Mesodermal cell (in vitro differentiated cells): ENCODE measurements around the gene TECPR2.

Source experiments
- H3K27ac ChIP-seq: 2 replicates; pipeline ENCODE4 v1.7.0; 2013; ENCODE audit warnings: mild to moderate bottlenecking, low read depth, low read length, moderate library complexity; ENCODE audit not compliant: severe bottlenecking
- H3K36me3 ChIP-seq: 2 replicates; pipeline ENCODE4 v1.7.1; 2013; ENCODE audit warnings: mild to moderate bottlenecking, low read length, moderate library complexity; ENCODE audit not compliant: control insufficient read depth, insufficient read depth
- H3K4me1 ChIP-seq: one replicate; pipeline ENCODE4 v1.7.1; 2013; ENCODE audit warnings: mild to moderate bottlenecking, low read length; ENCODE audit not compliant: insufficient read depth, control insufficient read depth, poor library complexity, severe bottlenecking
- H3K4me3 ChIP-seq: 2 replicates; pipeline ENCODE4 v1.7.0; 2013; ENCODE audit warnings: low read length, control low read depth, mild to moderate bottlenecking; ENCODE audit not compliant: insufficient read depth, poor library complexity, severe bottlenecking; ENCODE audit errors: extremely low read depth
- H3K9me3 ChIP-seq: 2 replicates; pipeline ENCODE4 v1.7.1; 2013; ENCODE audit warnings: mild to moderate bottlenecking, low read length, moderate library complexity; ENCODE audit not compliant: control insufficient read depth
- WGBS, 2 experiments: methylation state at CpG; one replicate each; pipeline ENCODE4 v1.1.5; 2013; ENCODE audit warnings: missing lambda C conversion rate in 2 of 2; ENCODE audit not compliant: insufficient coverage in 2 of 2; 5-methylcytosine and 5-hydroxymethylcytosine counted together

The TECPR2 gene

DNA sequence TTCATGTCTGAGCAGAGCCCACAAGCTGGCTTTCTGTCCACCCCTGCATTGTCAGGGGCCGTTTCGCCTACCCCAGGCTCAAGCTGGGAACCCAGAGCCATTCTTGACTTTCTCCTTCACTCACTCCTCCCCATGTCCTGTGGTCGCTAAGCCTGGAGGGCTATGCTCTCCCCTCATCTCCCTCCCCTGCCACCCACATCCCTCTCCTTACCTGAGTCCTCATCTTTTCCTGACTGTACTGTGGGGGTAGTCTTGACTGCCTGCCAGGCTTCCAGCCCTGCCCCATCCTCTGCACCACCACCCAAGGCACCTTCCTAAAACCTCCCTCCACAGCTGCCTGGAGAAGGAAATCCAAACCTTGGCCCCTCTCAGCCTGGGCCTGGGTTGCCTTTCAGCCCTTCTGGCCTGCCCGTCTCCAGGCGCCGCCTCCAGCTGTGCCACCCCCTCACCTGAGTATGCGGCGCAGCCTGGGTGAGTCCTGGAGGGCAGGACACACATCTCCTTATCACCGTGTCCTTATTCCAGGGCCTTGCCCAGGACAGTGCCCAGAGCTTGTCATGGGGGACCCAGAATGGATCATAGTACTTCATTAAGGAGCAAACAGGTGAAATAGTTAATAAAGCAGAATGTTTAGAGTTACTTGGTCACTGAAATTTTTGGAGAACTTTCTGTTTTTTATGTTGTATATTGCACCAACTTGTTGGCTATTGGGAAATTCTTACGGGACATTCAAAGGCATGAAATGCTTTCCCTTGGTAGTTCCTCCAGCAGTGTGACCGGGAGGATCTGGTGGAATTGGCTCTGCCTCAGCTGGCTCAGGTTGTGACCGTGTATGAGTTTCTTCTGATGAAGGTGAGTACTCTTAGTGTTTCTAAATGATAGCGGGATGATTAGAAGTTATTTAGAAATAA lies 28.7 kb upstream of the TECPR2 start:
- no peaks in the 10 kb centered on the region for H3K4me1 ChIP-seq
- no peak overlapping the region for H3K27ac ChIP-seq
- H3K9me3 ChIP-seq: no peaks in the 10 kb centered on the region
- H3K36me3 ChIP-seq: peaks cover 48% of the 10 kb centered on the region
- H3K4me3 ChIP-seq: no peak overlapping the region
- WGBS, 2 experiments: 95 to 97% methylated on average over 10 to 11 of the region's 13 CpGs

DNA sequence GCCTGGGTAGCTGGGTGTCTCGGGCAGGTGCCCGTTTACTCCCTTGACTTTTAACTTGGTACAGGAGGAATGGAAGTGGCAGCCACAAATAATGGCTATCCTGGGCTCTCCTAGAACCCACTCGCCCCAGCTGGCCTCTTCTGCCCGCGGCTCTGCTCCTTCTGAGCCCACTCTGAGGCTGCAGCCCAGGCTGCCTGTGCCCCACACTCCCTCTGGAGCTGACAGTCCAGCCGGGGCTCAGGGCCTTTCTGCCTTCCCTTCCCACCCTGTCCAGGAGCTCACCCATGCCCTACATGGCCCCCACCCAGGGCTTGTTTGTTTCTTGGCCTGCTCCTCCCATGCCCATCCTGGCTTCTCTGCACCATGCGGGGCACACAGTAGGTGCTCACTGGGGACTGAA lies 27.6 kb upstream of the TECPR2 start:
- WGBS, 2 experiments: 91 to 94% methylated on average over 5 to 7 of the region's 7 CpGs
- Histone ChIP-seq H3K4me1 (no peaks in the 10 kb centered on the region), H3K27ac (no peak overlapping the region), H3K36me3 (peaks cover 54% of the 10 kb centered on the region), H3K4me3 (no peak overlapping the region), H3K9me3 (no peaks in the 10 kb centered on the region)

DNA sequence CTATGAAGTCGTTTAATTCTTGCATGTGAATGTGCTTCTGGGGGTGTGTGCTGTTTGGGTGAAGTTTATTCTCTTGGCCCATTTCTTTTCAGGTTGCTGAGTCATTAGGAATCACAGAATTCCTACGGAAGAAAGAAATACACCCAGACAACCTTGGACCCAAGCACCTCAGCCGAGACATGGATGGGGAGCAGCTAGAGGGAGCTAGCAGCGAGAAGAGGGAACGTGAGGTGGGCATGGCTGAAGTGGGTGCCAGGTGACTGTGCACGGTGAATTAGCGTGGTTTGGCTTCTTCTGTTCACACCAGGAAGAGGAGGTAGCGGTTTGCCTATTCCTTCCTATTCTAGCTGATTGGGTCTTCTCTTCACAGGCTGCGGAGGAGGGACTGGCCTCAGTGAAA lies 24.0 kb upstream of the TECPR2 start:
- Histone ChIP-seq H3K9me3 (no peaks in the 10 kb centered on the region), H3K4me3 (no peak overlapping the region), H3K27ac (no peak overlapping the region), H3K4me1 (no peaks in the 10 kb centered on the region), H3K36me3 (peaks cover 68% of the 10 kb centered on the region)
- 87 to 92% methylated on average over 8 to 9 of the region's 9 CpGs for WGBS, 2 experiments

DNA sequence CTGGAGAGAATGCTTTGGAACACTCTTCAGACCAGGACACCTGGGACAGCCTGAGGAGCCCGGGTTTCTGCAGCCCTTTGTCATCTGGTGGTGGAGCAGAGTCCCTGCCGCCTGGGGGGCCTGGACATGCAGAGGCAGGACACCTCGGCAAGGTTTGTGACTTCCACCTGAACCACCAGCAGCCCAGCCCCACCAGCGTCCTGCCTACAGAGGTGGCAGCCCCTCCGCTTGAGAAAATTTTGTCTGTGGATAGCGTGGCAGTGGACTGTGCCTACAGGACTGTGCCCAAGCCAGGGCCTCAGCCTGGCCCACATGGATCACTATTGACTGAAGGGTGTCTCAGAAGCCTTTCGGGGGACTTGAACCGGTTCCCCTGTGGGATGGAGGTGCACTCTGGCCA lies 21.2 kb upstream of the TECPR2 start:
- no peak overlapping the region for H3K27ac ChIP-seq

DNA sequence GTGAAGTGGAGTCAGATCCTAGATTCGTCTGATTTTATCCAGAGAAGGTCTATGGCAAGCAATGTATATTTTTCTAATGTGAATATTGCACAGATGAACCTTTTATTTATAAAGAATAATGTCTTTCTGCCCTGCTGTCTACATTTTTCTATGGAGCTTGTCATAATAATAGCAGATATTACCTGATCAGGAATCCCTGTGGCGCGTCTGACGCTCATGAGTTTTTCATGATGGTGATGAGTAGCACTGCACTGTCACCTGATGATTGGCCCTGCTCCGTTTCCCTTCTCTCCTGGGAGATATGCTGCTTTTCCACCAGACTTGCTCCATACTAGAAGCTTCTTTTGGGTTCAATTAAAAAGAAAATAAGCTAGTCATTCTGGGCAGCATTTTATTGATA lies 20.5 kb upstream of the TECPR2 start:
- WGBS, 2 experiments: 97% methylated on average over 4 of the region's 5 CpGs; no CpG with 5 or more reads in 1 of the 2 experiments
- peaks cover 68% of the 10 kb centered on the region for H3K36me3 ChIP-seq
- H3K4me1 ChIP-seq: no peaks in the 10 kb centered on the region
- no peaks in the 10 kb centered on the region for H3K9me3 ChIP-seq
- no peak overlapping the region for H3K27ac ChIP-seq
- H3K4me3 ChIP-seq: no peak overlapping the region

More for the DNA sequence above, 21.2 kb upstream of the TECPR2 start:
- no peak overlapping the region for H3K4me3 ChIP-seq
- H3K4me1 ChIP-seq: no peaks in the 10 kb centered on the region
- WGBS, 2 experiments: 93 to 94% methylated on average over 8 of the region's 8 CpGs
- no peaks in the 10 kb centered on the region for H3K9me3 ChIP-seq
- peaks cover 67% of the 10 kb centered on the region for H3K36me3 ChIP-seq

DNA sequence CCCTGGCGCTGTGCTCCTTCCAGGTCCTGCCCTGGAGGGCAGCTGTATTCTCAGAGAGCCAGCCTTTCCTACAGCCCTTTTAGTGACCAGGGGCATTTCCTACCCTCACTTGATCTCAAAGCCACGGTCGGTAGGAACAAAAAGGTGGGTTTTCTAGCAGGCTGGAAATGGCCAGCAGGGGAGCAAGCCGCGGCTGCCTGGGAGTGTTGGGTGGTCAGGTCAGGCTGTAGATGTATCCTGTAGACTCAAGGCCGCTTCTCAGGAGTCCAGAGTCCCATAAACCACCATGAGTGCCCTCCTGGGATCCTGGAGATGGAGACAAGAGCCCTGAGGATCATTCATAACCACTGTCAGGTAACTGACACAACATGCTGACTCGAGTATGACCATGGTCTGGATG lies 18.7 kb upstream of the TECPR2 start:
- H3K36me3 ChIP-seq: peaks cover 66% of the 10 kb centered on the region
- H3K27ac ChIP-seq: no peak overlapping the region
- WGBS, 2 experiments: 92 to 97% methylated on average over 5 to 6 of the region's 7 CpGs
- no peaks in the 10 kb centered on the region for H3K4me1 ChIP-seq
- no peak overlapping the region for H3K4me3 ChIP-seq
- no peaks in the 10 kb centered on the region for H3K9me3 ChIP-seq

DNA sequence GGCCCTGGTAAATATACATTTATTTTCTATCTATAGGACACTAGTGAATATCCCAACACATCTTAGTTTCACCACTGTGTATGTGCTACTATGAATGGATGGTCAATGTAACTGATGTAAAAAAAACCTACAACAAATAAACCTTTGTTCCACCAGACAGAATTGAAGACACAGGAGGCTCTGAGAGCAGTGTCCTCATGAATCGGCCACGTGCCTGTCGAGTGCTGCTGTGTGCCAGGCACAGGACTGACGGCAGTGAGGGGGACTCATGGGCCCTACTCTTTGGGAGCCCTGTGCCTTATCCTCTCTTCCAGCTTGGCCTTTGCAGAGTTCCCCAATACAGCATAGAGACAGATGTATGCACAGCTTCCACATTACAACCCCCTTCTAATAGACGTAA lies 18.3 kb upstream of the TECPR2 start:
- WGBS, 2 experiments: 83 to 98% methylated on average over 1 to 5 of the region's 5 CpGs
- no peak overlapping the region for H3K4me3 ChIP-seq
- H3K36me3 ChIP-seq: peaks cover 66% of the 10 kb centered on the region
- H3K27ac ChIP-seq: no peak overlapping the region
- H3K4me1 ChIP-seq: no peaks in the 10 kb centered on the region
- H3K9me3 ChIP-seq: no peaks in the 10 kb centered on the region

DNA sequence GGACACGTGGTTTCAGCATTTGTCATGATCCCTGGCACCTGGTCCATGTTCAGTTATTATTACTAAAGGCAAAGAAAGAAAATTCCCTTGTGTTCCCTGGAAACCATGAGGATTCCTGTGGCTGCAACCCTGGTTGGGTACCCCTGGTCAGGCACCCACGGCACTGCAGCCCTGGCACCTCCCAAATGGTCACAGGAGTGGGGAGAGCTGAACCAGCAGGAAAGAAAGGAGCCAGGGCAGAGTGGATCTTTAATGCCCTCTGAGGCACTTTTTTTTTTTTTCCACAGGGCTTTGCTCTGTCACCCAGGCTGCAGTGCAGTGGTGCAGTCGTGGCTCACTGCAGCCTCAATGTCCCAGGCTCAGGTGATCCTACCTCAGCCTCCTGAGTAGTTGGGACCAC lies 17.5 kb upstream of the TECPR2 start:
- Histone ChIP-seq H3K4me3 (no peak overlapping the region), H3K9me3 (no peaks in the 10 kb centered on the region), H3K27ac (no peak overlapping the region), H3K4me1 (no peaks in the 10 kb centered on the region), H3K36me3 (peaks cover 72% of the 10 kb centered on the region)
- 82 to 90% methylated on average over 3 of the region's 3 CpGs for WGBS, 2 experiments

DNA sequence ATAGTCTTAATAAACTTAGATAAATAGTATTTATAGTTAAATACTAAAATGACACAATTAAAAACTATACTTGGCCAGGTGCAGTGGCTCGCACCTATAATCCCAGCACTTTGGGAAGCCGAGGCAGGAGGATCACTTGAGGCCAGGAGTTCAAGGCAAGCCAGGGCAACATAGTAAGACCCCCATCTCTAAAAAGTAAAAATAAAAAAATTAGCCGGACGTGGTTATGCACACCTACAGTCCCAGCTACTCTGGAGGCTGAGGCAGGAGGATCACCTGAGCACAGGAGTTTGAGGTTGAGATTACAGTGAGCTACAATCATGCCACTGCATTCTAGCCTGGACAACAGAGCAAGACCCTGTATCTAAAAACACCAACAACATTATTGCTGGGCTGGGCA lies 16.1 kb upstream of the TECPR2 start:
- H3K27ac ChIP-seq: no peak overlapping the region
- peaks cover 64% of the 10 kb centered on the region for H3K36me3 ChIP-seq
- no peaks in the 10 kb centered on the region for H3K4me1 ChIP-seq
- 100% methylated on average over 2 of the region's 4 CpGs; no CpG with 5 or more reads in 1 of the 2 experiments for WGBS, 2 experiments
- no peak overlapping the region for H3K4me3 ChIP-seq
- H3K9me3 ChIP-seq: no peaks in the 10 kb centered on the region

DNA sequence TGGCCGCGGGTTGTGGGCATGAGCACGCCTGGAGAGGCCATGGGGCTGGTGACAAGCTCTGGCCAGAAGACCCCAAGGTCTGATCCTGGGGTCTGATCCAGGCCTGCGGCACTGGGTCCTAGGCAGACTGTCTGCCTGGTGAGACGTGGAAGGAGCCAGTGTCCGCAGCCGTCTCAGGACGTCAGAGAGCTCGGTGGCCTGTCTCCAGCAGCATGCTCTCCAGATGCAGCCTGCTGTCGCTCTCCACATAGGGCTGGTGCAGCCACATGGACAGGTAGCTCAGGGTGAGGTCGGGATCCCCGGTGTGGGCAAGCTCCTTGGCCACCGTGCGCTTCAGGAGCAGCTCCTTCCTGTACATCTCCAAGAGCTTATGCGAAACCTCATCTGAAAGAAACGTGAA lies 14.4 kb upstream of the TECPR2 start:
- 90 to 95% methylated on average over 16 of the region's 16 CpGs for WGBS, 2 experiments
- Histone ChIP-seq H3K36me3 (peaks cover 69% of the 10 kb centered on the region), H3K27ac (no peak overlapping the region), H3K4me1 (no peaks in the 10 kb centered on the region), H3K4me3 (no peak overlapping the region), H3K9me3 (no peaks in the 10 kb centered on the region)

DNA sequence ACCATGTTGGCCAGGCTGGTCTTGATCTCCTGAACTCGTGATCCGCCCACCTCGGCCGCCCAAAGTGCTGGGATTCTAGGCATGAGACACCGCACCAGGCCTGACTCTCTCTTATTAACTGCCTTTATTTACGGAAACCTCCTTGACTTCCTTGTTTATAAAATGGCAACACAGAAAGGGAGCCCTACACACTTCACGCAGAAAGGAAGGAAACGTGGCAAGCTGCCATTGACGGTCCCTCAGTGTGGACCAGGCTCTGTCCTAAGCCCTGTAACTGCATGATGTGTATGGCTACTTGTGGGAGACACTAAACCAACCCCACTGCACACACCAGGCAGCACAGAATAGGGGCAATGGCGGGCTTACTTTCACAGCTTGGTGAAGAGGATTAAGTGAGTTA lies 11.7 kb upstream of the TECPR2 start:
- no peak overlapping the region for H3K4me3 ChIP-seq
- no peaks in the 10 kb centered on the region for H3K4me1 ChIP-seq
- H3K36me3 ChIP-seq: peaks cover 79% of the 10 kb centered on the region
- no peaks in the 10 kb centered on the region for H3K9me3 ChIP-seq
- H3K27ac ChIP-seq: no peak overlapping the region
- WGBS, 2 experiments: 95 to 96% methylated on average over 8 to 9 of the region's 10 CpGs
